GM12874 (cell line): ENCODE data around the gene ZNF273.

ENCODE experiments used
- CTCF ChIP-seq: IDR thresholded peaks from 2 replicates; pipeline ENCODE4 v1.5.1; 2011; ENCODE audit warnings: low read depth, mild to moderate bottlenecking, control low read depth, low read length, moderate library complexity; ENCODE audit not compliant: insufficient read depth

ZNF273 gene

DNA sequence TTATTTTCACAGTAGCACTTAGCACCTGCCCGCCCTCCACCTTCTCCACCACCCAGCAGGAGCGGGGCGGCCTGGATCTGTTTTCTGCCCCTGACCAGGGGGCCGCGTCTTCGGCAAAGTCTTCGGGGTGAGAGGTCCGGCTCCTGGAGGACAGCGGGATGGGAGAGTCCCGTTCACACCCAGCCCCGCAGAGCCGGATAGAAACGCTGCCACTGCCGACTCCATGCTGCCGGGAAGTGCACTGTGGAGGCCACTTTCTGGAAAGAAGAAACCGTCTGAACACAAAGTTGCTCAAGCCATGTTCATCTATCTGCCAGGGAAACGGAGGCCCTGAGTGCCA is 14.5 kb upstream of the ZNF273 start:
- TF ChIP-seq CTCF: no peak

GRCh38 chr7:64888901-64889685 is 14.0 kb upstream of the ZNF273 start:
- TF ChIP-seq CTCF: no peak

DNA sequence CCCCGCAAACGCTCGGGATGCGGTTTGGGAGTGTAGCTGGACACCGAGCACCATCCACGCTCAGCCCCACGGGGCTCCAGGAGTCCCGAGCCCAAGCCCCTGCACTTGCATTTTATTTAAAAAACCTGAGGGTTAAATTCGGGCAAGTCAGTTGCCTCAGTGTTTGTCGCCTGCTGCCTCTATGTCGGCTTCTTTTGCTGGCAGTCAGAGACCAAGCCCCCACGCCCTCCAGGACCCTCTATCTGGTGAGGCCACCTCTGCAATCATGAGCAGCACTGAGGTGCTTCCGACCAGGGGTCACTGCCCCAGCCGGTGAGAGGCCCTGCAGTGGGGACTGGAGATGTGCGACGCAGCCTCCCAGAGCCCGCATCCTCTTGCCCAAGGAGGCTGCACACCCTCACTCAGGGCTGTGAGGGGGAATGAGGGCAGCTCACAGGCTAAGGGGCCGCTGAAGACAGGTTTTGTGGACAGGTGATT is 13.3 kb upstream of the ZNF273 start:
- TF ChIP-seq CTCF: no peak

- no peak for TF ChIP-seq CTCF
These were observed 12.2 kb upstream of the ZNF273 start for GRCh38 chr7:64890761-64891362.

GRCh38 chr7:64892116-64892515 is 11.0 kb upstream of the ZNF273 start:
- TF ChIP-seq CTCF: no peak

GRCh38 chr7:64892666-64893309 is 10.3 kb upstream of the ZNF273 start:
- no peak for TF ChIP-seq CTCF

- no peak for TF ChIP-seq CTCF
These were observed 9.7 kb upstream of the ZNF273 start for GRCh38 chr7:64893401-64893800.
